HepG2 (cell line): Measurements from ENCODE around the gene EARS2. TPM values are rescaled to one million over a fixed set of nuclear protein-coding genes. Genes with fewer than 3 reads are reported as not detected.
A peak's percentile ranks its signal among the peaks of the same experiment; 100 is the strongest.

Experiments
- ADNP ChIP-seq: sonication (generic); formaldehyde crosslinking; IDR thresholded peaks from 2 replicates; pipeline ENCODE4 v1.4.0; 2020; ENCODE audit warnings: missing genetic modification reagents
- AKNA ChIP-seq: sonication (generic); formaldehyde crosslinking; IDR thresholded peaks from 2 replicates; pipeline ENCODE4 v1.4.0; 2020; ENCODE audit warnings: missing genetic modification reagents, borderline replicate concordance
- CEBPB ChIP-seq: IDR thresholded peaks from 2 replicates; pipeline ENCODE4 v1.6.1; 2011; ENCODE audit warnings: low read depth, low read length, improper control_type of control experiment, borderline replicate concordance
- ELK4 ChIP-seq: sonication (generic); formaldehyde crosslinking; IDR thresholded peaks from 2 replicates; pipeline ENCODE4 v1.9.0; 2021; ENCODE audit warnings: missing genetic modification reagents, borderline replicate concordance
- HOXA9 ChIP-seq: sonication (generic); formaldehyde crosslinking; IDR thresholded peaks from 2 replicates; pipeline ENCODE4 v1.8.1; 2022; ENCODE audit warnings: missing genetic modification reagents, mild to moderate bottlenecking, moderate library complexity, borderline replicate concordance
- MLXIP ChIP-seq: sonication (generic); formaldehyde crosslinking; IDR thresholded peaks from 2 replicates; pipeline ENCODE4 v1.9.0; 2021; ENCODE audit warnings: missing genetic modification reagents, borderline replicate concordance
- NFIC ChIP-seq: IDR thresholded peaks from 2 replicates; pipeline ENCODE4 v1.6.1; 2012; ENCODE audit warnings: mild to moderate bottlenecking, low read length, inconsistent platforms
- NPAS2 ChIP-seq: sonication (generic); formaldehyde crosslinking; IDR thresholded peaks from 2 replicates; pipeline ENCODE4 v1.8.0; 2022; ENCODE audit warnings: mild to moderate bottlenecking, missing genetic modification reagents, borderline replicate concordance
- NR0B2 ChIP-seq: sonication (generic); formaldehyde crosslinking; IDR thresholded peaks from 2 replicates; pipeline ENCODE4 v1.4.0; 2020; ENCODE audit warnings: mild to moderate bottlenecking, missing genetic modification reagents
- RBAK ChIP-seq: sonication (generic); formaldehyde crosslinking; IDR thresholded peaks from 2 replicates; pipeline ENCODE4 v1.5.1; 2020; ENCODE audit warnings: mild to moderate bottlenecking, missing genetic modification reagents
- SRSF1 ChIP-seq: fragments of 200-400 bp; formaldehyde crosslinking; optimal IDR thresholded peaks from 2 replicates; pipeline ENCODE3; 2017; ENCODE audit warnings: mild to moderate bottlenecking, low read depth, low read length, moderate library complexity
- STAG1 ChIP-seq: sonication (generic); formaldehyde crosslinking; IDR thresholded peaks from 2 replicates; pipeline ENCODE4 v1.4.0; 2020; ENCODE audit warnings: missing genetic modification reagents
- TAF1 ChIP-seq: sonication (generic); formaldehyde crosslinking; IDR thresholded peaks from 2 replicates; pipeline ENCODE4 v1.4.0; 2020; ENCODE audit warnings: missing genetic modification reagents
- TFDP1 ChIP-seq: IDR thresholded peaks from 2 replicates; pipeline ENCODE4 v1.6.1; 2016; ENCODE audit warnings: missing compliant biosample characterization, missing genetic modification reagents, borderline replicate concordance
- THAP11 ChIP-seq: IDR thresholded peaks from 2 replicates; pipeline ENCODE4 v1.6.1; 2016; ENCODE audit warnings: missing biosample characterization, missing genetic modification reagents
- ZNF567 ChIP-seq: sonication (generic); formaldehyde crosslinking; IDR thresholded peaks from 2 replicates; pipeline ENCODE4 v1.8.1; 2023; ENCODE audit warnings: mild to moderate bottlenecking, missing genetic modification reagents, borderline replicate concordance
- polyA plus RNA-seq, 8 experiments: library from polyadenylated mRNA; depleted of rRNA in 3 of 8; stranded (reverse) in 7 of 8; unstranded in 1 of 8; fragments of >200 nt; fragmentation: Illumina TruSeq in 4 of 8; extraction: Trizol in 4 of 8; gene quantifications; 2 replicates each; pipeline versions ENCODE4 v1.2.1 to v1.2.3, GENCODE V29; 2011 to 2016; ENCODE audit warnings: low read depth in 4 of 8, missing spikeins in 1 of 8, mixed read lengths in 1 of 8; ENCODE audit not compliant: insufficient read depth in 1 of 8
- total RNA-seq, 5 experiments: library from RNA; depleted of rRNA; stranded (reverse); fragments of >200 nt; fragmentation: Illumina TruSeq; extraction: Trizol; gene quantifications; 2 replicates each; pipeline ENCODE4 v1.2.3, GENCODE V29; 2016; ENCODE audit warnings: low read depth in 1 of 5

The EARS2 gene
- total and polyA plus RNA-seq, 2 of the 13 experiments (the other 11 are each of a cell fraction or from before 2014, with no cell fraction given), result 49.4 to 80.4 TPM

GRCh38 chr16:23534868-23535860 lies 22.0 kb downstream of the EARS2 start (continued):
- no peak for TF ChIP-seq NR0B2 (CRISPR knock-in tag)
- no peak for TF ChIP-seq AKNA (CRISPR knock-in tag)
- TF ChIP-seq ELK4 (CRISPR knock-in tag), result no peak
- TF ChIP-seq RBAK, result no peak
- TF ChIP-seq TAF1 (CRISPR knock-in tag), result no peak
- no peak for TF ChIP-seq SRSF1
- TF ChIP-seq THAP11, result no peak
- no peak for TF ChIP-seq NPAS2 (CRISPR knock-in tag)
- TF ChIP-seq STAG1 (CRISPR knock-in tag), result no peak
- TF ChIP-seq HOXA9, result no peak
- no peak for TF ChIP-seq MLXIP (CRISPR knock-in tag)
- no peak for TF ChIP-seq TFDP1 (CRISPR knock-in tag)
- TF ChIP-seq ADNP (CRISPR knock-in tag), result no peak
- no peak for TF ChIP-seq CEBPB
- TF ChIP-seq ZNF567 (CRISPR knock-in tag), result 0 out of 2 replicates have a peak, but pooled peaks have one; percentile 52
- no peak for TF ChIP-seq NFIC
